Measurements from ENCODE around the gene TMEM229A.

DNA sequence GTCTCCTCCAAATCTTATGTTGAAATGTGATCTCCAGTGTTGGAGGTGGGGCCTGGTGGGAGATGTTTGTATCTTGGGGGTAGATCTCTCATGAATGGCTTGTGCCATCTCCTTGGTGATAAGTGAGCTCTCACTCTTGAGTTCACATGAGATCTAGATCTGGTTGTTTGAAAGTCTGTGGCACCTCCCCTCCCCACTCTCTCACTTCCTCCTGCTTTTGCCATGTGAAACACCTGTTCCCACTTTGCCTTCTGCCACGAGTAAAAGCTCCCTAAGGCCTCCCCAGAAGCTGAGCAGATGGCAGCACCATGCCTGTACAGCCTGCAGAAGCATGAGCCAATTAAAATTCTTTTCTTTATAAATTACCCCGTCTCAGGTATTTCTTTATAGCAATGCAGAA lies 23.5 kb downstream of the TMEM229A start:
- TF ChIP-seq, protein P1, sequence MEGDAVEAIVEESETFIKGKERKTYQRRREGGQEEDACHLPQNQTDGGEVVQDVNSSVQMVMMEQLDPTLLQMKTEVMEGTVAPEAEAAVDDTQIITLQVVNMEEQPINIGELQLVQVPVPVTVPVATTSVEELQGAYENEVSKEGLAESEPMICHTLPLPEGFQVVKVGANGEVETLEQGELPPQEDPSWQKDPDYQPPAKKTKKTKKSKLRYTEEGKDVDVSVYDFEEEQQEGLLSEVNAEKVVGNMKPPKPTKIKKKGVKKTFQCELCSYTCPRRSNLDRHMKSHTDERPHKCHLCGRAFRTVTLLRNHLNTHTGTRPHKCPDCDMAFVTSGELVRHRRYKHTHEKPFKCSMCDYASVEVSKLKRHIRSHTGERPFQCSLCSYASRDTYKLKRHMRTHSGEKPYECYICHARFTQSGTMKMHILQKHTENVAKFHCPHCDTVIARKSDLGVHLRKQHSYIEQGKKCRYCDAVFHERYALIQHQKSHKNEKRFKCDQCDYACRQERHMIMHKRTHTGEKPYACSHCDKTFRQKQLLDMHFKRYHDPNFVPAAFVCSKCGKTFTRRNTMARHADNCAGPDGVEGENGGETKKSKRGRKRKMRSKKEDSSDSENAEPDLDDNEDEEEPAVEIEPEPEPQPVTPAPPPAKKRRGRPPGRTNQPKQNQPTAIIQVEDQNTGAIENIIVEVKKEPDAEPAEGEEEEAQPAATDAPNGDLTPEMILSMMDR (IDR thresholded peaks at IDR 0.05 in 8 of 11, conservative IDR thresholded peaks at IDR 0.05 in 3 of 11): no peak
- no peak for TF ChIP-seq POLR2AphosphoS5 (IDR thresholded peaks at IDR 0.05)
- no peak for TF ChIP-seq POLR2A (IDR thresholded peaks at IDR 0.05)

All from spleen (tissue), 7 donors.